ENCODE results near the gene BRSK2. TPM values are rescaled to one million over a fixed set of nuclear protein-coding genes. Genes with fewer than 3 reads are reported as not detected.
"Not testable (repeated sequence)": the region's sequence is repeated elsewhere in the genome, so short reads cannot be mapped to it uniquely, and the experiment has no call there.

The BRSK2 gene
- total RNA-seq, 1 donor from 2014 or later, result 0.75 TPM

DNA sequence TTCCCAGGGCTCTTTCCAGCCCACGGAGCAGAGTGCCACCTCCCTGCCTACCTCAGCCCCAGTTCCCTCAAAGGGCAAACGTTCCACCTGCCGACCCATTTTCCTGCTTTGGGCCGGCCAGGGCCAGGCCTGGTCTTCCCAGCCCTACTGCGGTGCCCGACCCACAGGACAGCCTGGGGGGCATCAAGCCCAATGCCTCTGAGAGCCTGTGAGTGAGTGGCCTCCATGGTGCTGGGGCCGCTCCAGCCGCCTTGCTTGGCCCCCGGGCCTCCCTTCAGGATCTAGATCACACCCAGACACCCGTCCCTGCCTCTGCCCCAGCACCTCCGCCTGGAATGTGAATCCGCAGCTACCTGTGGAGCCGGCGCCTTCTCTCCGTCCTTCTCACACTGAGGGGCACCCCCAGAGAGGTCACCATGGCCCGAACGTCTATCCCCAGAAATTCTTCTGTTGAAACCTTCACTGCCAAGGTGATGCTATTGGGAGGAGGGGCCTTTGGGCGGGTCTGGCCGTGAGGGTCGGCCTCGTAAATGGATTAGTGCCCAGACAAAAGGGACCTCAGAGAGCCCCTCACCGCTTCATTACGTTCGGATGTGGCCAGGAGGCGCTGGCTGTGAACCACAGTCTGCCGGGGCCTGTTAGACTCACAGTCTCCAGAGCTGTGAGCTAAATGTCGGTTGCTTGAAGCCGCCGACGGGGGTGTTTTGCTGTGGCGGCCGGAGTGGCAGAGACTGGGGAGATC, 36.2 kb upstream of the BRSK2 start:
- TF ChIP-seq, protein P1, sequence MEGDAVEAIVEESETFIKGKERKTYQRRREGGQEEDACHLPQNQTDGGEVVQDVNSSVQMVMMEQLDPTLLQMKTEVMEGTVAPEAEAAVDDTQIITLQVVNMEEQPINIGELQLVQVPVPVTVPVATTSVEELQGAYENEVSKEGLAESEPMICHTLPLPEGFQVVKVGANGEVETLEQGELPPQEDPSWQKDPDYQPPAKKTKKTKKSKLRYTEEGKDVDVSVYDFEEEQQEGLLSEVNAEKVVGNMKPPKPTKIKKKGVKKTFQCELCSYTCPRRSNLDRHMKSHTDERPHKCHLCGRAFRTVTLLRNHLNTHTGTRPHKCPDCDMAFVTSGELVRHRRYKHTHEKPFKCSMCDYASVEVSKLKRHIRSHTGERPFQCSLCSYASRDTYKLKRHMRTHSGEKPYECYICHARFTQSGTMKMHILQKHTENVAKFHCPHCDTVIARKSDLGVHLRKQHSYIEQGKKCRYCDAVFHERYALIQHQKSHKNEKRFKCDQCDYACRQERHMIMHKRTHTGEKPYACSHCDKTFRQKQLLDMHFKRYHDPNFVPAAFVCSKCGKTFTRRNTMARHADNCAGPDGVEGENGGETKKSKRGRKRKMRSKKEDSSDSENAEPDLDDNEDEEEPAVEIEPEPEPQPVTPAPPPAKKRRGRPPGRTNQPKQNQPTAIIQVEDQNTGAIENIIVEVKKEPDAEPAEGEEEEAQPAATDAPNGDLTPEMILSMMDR (IDR thresholded peaks at IDR 0.05; ENCODE audit: insufficient read depth, low read length, poor library complexity, severe bottlenecking), result no peak
- DNase-seq (ENCODE audit: low read depth), result no peak
- Histone ChIP-seq H3K27me3 (ENCODE audit: control insufficient read depth, insufficient read depth, low read length) (peaks cover 31% of the 10 kb centered on the region), H3K36me3 (ENCODE audit: control insufficient read depth, insufficient read depth, low read length) (no peaks in the 10 kb centered on the region), H3K4me3 (ENCODE audit: low read depth, low read length) (no peak overlapping the region)

DNA sequence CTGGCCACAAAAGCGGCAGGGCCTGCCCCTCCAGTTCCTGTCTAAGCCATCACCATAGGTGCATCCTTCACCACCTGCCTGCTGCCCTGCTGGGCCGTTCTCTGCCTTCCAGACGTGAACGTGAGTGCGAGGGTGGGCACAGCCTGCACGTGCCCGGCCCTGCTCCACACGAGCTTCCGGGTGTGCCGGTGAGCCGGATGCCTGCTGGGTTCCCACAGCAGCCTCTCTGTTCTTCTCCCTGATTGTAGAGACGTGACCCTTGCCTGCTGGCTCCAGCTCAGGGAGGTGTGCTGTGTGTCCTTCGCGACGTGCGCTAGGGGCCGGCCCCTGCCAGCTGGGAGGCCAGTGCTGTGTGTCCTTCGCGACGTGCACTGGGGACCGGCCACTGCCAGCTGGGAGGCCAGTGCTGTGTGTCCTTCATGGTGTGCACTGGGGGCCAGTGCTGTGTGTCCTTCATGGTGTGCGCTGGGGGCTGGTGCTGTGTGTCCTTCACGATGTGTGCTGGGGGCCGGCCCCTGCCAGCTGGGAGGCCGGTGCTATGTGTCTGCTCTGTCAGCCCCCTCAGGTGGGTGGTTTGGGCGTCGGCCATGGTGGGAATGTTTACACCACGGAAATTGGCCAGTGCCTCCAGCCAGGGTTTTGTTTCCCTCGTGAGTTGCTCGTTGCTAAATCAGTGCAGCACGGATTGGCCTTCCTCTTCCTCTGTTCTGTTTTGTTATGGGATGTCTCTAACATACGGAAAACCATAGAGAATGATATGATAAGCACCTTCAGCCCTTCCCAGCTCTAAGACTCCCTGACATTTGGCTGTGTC, 35.4 kb upstream of the BRSK2 start:
- Histone ChIP-seq H3K27me3 (ENCODE audit: control insufficient read depth, insufficient read depth, low read length) (peaks cover 23% of the 10 kb centered on the region), H3K36me3 (ENCODE audit: control insufficient read depth, insufficient read depth, low read length) (no peaks in the 10 kb centered on the region), H3K4me3 (ENCODE audit: low read depth, low read length) (no peak overlapping the region)
- TF ChIP-seq, protein P1 (IDR thresholded peaks at IDR 0.05; ENCODE audit: insufficient read depth, low read length, poor library complexity, severe bottlenecking), result no peak
- no peak for DNase-seq (ENCODE audit: low read depth)

DNA sequence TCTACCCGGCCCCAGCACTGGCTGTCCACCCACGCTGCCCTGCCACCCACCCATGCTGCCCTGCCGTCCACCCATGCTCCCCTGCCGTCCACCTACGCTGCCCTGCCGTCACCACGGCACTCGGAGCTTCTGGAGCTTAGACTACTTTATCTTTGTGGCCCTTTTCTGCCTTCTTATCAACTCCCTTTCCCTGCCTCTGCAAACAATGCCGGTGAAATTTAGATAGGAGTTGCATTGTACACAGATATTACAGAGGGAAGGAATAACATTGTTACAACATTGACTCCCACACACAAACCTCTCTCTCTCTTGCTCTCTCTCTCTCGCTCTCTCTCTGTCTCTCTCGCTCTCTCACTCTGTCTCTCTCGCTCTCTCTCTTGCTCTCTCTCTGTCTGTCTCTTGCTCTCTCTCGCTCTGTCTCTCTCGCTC, 33.7 kb upstream of the BRSK2 start:
- no peak for DNase-seq (ENCODE audit: low read depth)
- TF ChIP-seq, protein P1 (IDR thresholded peaks at IDR 0.05; ENCODE audit: insufficient read depth, low read length, poor library complexity, severe bottlenecking), result no peak
- no peaks in the 10 kb centered on the region for H3K36me3 ChIP-seq (ENCODE audit: control insufficient read depth, insufficient read depth, low read length)
- peaks cover 12% of the 10 kb centered on the region for H3K27me3 ChIP-seq (ENCODE audit: control insufficient read depth, insufficient read depth, low read length)
- no peak overlapping the region for H3K4me3 ChIP-seq (ENCODE audit: low read depth, low read length)

DNA sequence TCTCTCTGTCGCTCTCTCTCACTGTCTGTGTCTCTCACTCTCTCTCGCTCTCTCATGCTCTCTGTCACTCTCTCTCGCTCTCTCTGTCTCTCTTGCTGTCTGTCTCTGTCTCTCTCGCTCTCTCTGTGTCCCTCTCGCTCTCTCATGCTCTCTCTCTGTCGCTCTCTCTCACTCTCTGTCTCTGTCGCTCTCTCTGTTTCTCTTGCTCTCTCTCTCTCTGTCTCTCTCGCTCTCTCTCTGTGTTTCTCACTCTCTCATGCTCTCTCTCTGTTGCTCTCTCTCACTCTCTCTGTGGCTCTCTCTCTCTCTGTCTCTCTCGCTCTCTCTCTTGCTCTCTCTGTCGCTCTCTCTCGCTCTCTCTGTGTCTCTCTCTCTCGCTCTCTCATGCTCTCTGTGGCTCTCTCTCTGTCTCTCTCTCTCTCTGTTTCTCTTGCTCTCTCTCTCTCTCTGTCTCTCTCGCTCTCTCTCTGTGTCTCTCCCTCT, 33.2 kb upstream of the BRSK2 start:
- no peaks in the 10 kb centered on the region for H3K36me3 ChIP-seq (ENCODE audit: control insufficient read depth, insufficient read depth, low read length)
- TF ChIP-seq, protein P1 (IDR thresholded peaks at IDR 0.05; ENCODE audit: insufficient read depth, low read length, poor library complexity, severe bottlenecking), result no peak
- no peak overlapping the region for H3K4me3 ChIP-seq (ENCODE audit: low read depth, low read length)
- DNase-seq (ENCODE audit: low read depth), result no peak
- H3K27me3 ChIP-seq (ENCODE audit: control insufficient read depth, insufficient read depth, low read length), result peaks cover 12% of the 10 kb centered on the region

DNA sequence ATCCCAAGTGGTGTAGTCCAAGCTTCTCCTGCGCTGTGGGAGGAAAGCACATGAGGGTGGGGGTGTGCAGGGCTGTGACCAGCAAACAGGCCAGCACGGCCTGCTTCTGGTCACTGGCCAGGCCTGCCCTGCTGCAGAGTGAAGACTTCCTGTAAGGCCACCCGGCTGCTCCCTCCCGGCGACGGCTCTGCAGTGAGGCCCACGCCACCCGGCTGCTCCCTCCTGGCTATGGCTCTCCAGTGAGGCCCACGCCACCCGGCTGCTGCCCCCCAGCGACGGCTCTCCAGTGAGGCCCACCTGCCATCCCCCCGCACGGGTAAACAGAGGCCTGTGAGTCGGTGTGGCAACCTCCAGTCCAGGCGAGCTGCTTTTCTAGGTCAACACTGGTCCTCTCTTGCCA, 31.4 kb upstream of the BRSK2 start:
- Histone ChIP-seq H3K27me3 (ENCODE audit: control insufficient read depth, insufficient read depth, low read length) (peaks cover 12% of the 10 kb centered on the region), H3K36me3 (ENCODE audit: control insufficient read depth, insufficient read depth, low read length) (no peaks in the 10 kb centered on the region), H3K4me3 (ENCODE audit: low read depth, low read length) (no peak overlapping the region)
- TF ChIP-seq, protein P1 (IDR thresholded peaks at IDR 0.05; ENCODE audit: insufficient read depth, low read length, poor library complexity, severe bottlenecking), result no peak
- no peak for DNase-seq (ENCODE audit: low read depth)

DNA sequence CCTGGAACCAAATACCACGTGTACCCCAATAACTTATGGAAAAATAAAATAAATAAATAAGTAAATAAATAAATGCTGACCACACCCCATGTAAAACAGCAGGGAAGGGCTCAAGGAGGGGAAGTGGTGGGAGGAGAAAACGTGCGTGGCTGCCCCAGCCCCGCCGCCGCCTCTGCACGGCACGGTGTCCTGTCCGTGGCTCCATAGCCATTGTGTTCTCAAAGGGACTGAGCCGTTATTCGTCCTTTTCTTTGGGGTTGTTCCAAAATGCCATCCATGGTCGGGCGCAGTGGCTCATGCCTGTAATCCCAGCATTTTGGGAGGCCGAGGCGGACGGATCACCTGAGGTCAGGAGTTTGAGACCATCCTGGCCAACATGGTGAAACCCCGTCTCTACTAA, 30.8 kb upstream of the BRSK2 start:
- DNase-seq (ENCODE audit: low read depth); H3K4me3 ChIP-seq (ENCODE audit: low read depth, low read length); H3K36me3 ChIP-seq (ENCODE audit: control insufficient read depth, insufficient read depth, low read length); H3K27me3 ChIP-seq (ENCODE audit: control insufficient read depth, insufficient read depth, low read length): not testable (repeated sequence)
